ENCODE results near the gene DOK6. TPM values are rescaled to one million over a fixed set of nuclear protein-coding genes. Genes with fewer than 3 reads are reported as not detected.

The DOK6 gene
- total and polyA plus RNA-seq, 11 donors, result 0.46 to 9.7 (median 2.9) TPM

DNA sequence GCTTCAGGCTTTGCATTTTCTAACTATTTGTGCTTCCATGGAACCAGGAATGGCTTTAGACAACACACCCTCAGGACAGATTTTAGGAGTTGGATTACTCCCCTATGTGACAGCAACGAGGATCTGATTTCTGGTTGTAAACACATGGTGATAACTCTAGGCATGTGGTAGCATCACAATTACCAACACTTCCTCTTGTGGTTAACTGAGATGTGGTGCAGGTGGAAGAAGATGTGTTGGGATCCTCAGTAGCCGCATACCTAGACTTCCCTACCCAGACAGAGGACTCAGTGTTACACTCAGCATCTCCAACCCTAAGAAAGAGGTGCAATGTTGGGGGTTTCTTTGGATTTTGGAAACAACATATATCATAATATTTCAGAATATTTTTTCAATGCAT, 234.8 kb downstream of the DOK6 start:
- ATAC-seq (no peak), DNase-seq (no peak)
- no peak for TF ChIP-seq POLR2A (IDR thresholded peaks at IDR 0.05)
- TF ChIP-seq, protein P1, sequence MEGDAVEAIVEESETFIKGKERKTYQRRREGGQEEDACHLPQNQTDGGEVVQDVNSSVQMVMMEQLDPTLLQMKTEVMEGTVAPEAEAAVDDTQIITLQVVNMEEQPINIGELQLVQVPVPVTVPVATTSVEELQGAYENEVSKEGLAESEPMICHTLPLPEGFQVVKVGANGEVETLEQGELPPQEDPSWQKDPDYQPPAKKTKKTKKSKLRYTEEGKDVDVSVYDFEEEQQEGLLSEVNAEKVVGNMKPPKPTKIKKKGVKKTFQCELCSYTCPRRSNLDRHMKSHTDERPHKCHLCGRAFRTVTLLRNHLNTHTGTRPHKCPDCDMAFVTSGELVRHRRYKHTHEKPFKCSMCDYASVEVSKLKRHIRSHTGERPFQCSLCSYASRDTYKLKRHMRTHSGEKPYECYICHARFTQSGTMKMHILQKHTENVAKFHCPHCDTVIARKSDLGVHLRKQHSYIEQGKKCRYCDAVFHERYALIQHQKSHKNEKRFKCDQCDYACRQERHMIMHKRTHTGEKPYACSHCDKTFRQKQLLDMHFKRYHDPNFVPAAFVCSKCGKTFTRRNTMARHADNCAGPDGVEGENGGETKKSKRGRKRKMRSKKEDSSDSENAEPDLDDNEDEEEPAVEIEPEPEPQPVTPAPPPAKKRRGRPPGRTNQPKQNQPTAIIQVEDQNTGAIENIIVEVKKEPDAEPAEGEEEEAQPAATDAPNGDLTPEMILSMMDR (IDR thresholded peaks at IDR 0.05), result no peak
- Histone ChIP-seq H3K4me1 (no peaks in the 10 kb centered on the region), H3K36me3 (no peaks in the 10 kb centered on the region), H3K4me3 (no peak overlapping the region), H3K9me3 (no peaks in the 10 kb centered on the region), H3K27me3 (no peaks in the 10 kb centered on the region), H3K27ac (no peak overlapping the region)
- WGBS, 4 donors, result 86 to 92% (median 90%) methylated on average over 2 of the region's 2 CpGs
- intact Hi-C loops (cut with DNase I), result loop anchor here in 8 of 10 donors (5.0 to 10.0 kb wide), 4 partner anchors 437 to 452 kb away; no protein-coding TSS in a partner anchor

DNA sequence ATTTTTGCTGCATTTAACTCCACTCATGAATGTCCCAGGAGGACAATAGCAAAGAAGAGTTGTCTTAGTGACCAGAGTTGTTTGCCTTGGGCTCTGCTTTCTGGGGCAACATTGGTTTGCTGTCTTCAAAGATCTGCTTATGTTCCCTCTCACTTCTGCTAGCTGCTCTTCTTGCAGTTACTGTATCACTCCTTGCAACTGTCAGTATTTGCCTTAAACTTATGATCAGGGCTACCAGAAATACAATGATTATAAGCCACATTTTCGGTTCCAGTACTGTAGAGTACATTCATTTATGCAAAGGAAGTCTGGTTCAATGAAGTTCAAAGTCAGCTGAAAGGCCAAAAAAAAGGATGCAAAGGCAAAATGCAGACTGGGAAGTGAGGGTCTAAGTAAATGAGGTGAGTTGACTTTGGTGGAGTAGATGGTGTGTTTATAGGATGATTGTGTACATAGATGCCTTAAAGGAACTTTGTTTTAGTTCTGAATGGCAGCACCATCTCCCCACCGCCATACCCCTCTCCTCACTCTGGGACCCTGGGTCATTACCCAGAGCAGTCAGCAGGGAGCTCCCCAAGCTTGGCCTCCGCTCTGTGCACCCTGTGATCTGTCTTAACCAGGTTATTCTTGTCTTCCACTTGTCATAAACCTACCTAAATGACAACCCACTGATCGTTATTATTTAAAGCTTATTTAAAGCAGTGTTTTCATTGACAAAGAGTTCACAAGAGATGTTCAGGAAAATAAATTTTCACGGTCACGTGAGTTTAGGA, 236.0 kb downstream of the DOK6 start:
- no peak overlapping the region for H3K27ac ChIP-seq
- no peaks in the 10 kb centered on the region for H3K4me1 ChIP-seq
- DNase-seq (no peak), ATAC-seq (peak; percentile 68 to 84 (median 73))
- no peaks in the 10 kb centered on the region for H3K9me3 ChIP-seq
- TF ChIP-seq, protein P1 (IDR thresholded peaks at IDR 0.05), result peak in 11 of 12 donors; percentile 6 to 51 (median 36)
- no peak for TF ChIP-seq POLR2A (IDR thresholded peaks at IDR 0.05)
- H3K36me3 ChIP-seq, result no peaks in the 10 kb centered on the region
- H3K4me3 ChIP-seq, result no peak overlapping the region
- no peaks in the 10 kb centered on the region for H3K27me3 ChIP-seq
- WGBS, 4 donors, result 69 to 82% (median 78%) methylated on average over 6 of the region's 6 CpGs
- intact Hi-C loops (cut with DNase I), result loop anchor here in 8 of 10 donors (5.0 to 10.0 kb wide), 4 partner anchors 436 to 451 kb away; no protein-coding TSS in a partner anchor

DNA sequence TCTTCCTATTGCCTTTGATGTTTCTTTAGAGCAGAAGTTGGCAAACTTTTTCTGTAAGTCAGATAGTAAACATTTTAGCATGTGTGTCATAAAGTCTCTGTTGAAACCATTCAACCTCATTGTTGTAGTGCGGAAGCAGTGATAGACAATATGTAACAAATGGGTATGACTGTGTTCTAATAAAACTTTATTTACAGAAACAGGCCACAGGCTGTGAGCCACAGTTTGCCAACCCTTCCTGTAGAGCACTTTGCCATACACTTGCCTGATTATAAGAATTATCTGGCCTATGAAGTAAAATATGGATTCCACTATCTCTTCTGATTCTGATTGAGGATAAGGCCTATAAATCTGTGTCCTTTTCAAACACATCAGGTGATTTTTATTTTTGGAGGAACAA, 237.4 kb downstream of the DOK6 start:
- Histone ChIP-seq H3K4me1 (no peaks in the 10 kb centered on the region), H3K9me3 (no peaks in the 10 kb centered on the region), H3K4me3 (no peak overlapping the region), H3K27me3 (no peaks in the 10 kb centered on the region), H3K27ac (no peak overlapping the region), H3K36me3 (no peaks in the 10 kb centered on the region)
- TF ChIP-seq, protein P1 (IDR thresholded peaks at IDR 0.05), result no peak
- no peak for TF ChIP-seq POLR2A (IDR thresholded peaks at IDR 0.05)
- WGBS, 4 donors, result 7 to 99% (median 71%) methylated on average over 1 of the region's 1 CpG
- intact Hi-C loops (cut with DNase I), result loop anchor here in 8 of 10 donors (5.0 to 10.0 kb wide), 4 partner anchors 434 to 449 kb away; no protein-coding TSS in a partner anchor
- DNase-seq (no peak), ATAC-seq (no peak)

DNA sequence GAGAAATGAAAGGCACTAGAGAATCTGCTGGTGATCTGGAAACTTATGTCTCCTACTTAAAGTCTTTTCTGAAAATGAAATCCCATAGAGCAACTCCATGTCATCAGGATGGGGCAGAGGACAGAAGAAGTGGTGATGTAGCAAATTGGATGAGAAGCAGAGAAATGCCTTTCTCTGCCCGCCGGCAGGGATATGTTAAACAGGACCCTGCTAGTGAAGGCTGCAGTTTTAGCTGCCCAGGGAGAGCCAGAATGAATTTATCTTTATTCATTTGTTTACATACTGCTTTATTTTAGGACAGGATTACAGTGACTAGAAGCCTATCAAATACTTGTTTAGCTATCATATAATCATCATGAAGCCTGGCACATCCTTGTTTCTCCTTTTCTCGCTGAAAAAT, 247.0 kb downstream of the DOK6 start:
- no peak overlapping the region for H3K27ac ChIP-seq
- H3K4me3 ChIP-seq, result no peak overlapping the region
- 75 to 86% (median 85%) methylated on average over 3 of the region's 3 CpGs for WGBS, 4 donors
- intact Hi-C loops (cut with DNase I), result loop anchor here in 1 of 10 donors (10.0 kb wide), 1 partner anchor 53 kb away; no protein-coding TSS in a partner anchor
- no peaks in the 10 kb centered on the region for H3K27me3 ChIP-seq
- no peaks in the 10 kb centered on the region for H3K4me1 ChIP-seq
- no peak for TF ChIP-seq POLR2A (IDR thresholded peaks at IDR 0.05)
- TF ChIP-seq, protein P1 (IDR thresholded peaks at IDR 0.05), result no peak
- no peaks in the 10 kb centered on the region for H3K9me3 ChIP-seq
- ATAC-seq (no peak), DNase-seq (no peak)
- H3K36me3 ChIP-seq, result no peaks in the 10 kb centered on the region
